Left kidney (tissue), 2 donors: ENCODE results near the gene PIGC. TPM values are rescaled to one million over a fixed set of nuclear protein-coding genes. Genes with fewer than 3 reads are reported as not detected.
A peak's percentile ranks its signal among the peaks of the same experiment; 100 is the strongest.
"Not testable (repeated sequence)": the region's sequence is repeated elsewhere in the genome, so short reads cannot be mapped to it uniquely, and the experiment has no call there.

Experiments used
- DNase-seq: peaks from one replicate; pipeline ENCODE4 v3.0.0-alpha.2; 2013
- polyA plus RNA-seq: library from polyadenylated mRNA; unstranded; fragments of 120-200 nt; gene quantifications from one replicate; pipeline ENCODE4 v1.2.1, GENCODE V29; 2013; ENCODE audit not compliant: insufficient read length

PIGC gene
- polyA plus RNA-seq, 1 donor, result 48.3 TPM

DNA sequence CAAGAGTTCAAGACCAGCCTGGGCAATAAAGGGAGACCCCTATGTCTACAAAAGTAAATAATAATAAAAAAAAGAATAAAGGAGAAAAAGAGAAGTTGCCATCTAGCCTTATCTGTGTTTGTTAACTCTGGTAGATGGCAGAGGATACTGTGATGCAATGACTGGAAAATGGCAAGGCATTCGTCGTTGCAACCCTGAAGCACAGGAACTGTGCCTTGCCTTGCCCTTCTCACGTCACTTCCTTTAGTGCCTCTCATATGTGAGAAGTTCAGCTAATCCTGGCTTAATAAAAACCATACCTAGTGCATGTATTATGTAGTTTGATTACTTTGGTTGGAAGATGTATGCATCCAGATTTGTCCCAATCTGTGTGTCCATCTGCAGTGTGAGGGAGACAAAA, 25.8 kb upstream of the PIGC start:
- DNase-seq, result no peak

DNA sequence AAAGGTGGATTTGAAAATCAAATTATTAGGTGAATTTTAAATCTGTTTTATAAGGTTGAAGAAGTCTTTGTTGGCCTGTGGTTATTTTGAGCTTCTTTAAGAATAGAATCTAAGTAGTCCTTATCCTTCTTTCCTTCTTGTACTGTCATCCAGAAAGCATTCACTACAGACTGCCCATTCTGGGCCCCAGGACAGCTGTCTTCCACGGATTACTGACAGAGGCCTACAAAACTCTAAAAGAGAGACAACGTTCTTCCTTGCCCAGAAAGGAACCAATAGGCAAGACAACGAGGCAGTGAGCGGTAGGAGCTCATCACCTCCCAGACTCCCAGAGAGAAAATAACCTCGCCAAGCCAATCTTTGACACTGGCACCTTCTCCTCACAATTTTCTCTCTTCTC, 24.4 kb upstream of the PIGC start:
- DNase-seq, result no peak

DNA sequence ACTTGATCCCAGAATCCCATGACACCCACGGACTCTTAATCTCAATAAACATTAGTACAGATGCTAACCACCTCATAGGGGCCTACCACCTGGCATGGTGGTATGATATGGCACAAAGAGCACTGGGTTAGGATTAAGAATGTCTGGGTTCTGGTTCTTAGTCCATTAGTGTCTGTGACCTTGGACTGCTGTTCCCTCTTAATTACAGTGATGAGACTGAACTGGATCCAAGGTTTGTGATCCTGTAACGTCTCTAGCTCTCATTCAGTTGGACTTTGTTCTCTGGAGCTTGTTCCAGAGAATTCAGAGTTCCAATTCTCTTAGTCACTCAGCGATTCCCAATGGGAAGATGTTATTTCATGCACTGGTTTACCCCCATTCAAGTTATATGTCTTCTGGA, 23.6 kb upstream of the PIGC start:
- no peak for DNase-seq

DNA sequence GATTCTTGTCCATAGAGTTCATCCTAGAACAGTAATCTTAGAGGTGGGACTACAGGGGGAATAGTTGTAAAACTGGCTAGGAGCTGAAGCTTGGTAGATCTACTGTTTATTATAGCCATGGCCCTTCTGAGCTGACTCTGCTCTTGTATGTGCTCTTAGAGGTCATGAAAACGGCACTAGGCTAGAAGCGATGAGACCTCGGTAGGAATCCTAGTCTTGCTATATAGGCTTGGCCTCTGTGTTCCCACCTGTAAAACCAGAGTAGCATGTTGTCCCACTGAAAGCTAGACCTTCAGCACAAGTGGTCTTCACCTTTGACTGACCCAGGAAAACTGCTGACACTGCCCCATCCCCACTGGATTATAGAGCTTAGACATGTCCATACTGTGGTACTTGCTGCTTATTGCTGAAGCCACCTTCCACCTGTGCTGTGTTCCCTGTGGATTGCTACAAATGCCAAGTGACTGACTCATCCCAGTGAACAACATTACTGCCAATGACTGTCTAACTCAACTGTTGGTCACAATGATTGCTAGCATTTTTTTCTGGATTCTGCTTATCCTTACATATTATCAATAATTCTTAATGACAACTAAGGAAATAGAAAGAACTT, 23.0 kb upstream of the PIGC start:
- DNase-seq, result no peak

DNA sequence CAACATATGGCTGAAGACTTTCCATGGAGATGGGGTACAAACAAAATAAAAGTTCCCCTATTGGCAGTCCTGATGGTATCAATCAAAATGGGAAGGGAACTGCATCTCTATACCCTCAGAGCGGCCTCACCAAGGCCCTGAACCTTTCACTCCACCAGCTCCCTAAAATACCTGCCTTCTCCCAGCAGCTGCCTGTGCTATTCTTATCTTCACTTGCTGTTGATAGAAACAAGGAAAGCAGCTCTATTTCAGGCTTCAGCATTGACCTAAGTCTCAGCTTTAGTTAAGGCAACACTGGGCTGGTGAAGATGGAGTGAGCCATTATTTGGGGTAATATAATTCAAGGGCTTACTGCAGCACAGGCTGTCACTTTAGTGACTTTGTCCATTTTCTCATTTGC, 21.7 kb upstream of the PIGC start:
- no peak for DNase-seq

DNA sequence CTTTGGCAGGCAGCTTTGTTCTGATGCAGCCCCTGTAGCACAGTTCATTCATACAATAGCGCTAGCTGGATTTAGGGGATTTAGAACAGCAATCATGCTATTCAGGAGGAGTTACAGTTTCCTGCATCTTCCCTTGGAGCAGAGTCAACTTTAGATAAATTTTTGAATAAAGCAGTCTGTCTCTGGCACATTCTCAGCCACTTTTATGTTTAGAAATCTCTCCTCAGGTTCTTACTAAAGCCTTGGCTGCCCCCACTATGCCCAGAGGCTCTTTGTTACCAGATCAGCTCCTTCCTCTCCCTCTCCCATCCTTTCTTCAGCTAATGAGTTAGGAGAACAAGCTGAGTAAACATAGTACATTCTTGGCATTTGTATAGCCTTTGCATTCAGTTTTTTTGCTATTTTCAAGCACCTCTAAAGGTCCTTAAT, 17.0 kb upstream of the PIGC start:
- no peak for DNase-seq

DNA sequence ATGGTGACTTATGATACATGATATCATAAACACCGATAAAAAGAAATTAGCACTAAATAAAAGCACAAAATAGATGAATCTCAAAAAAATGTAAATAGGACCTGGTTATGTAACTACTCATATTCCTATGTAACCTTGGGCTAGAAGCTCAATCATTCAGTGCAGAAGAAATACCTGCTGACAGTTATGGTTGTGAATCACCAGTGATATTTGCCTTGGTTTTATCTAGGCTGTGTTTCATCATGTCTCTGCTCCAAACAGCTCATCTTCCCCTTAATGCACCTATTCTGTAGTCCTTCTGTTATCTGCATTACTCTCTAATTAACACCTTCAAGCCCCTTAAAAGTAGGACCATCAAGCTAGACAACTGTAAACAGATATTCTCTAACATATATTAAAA, 16.3 kb upstream of the PIGC start:
- no peak for DNase-seq

DNA sequence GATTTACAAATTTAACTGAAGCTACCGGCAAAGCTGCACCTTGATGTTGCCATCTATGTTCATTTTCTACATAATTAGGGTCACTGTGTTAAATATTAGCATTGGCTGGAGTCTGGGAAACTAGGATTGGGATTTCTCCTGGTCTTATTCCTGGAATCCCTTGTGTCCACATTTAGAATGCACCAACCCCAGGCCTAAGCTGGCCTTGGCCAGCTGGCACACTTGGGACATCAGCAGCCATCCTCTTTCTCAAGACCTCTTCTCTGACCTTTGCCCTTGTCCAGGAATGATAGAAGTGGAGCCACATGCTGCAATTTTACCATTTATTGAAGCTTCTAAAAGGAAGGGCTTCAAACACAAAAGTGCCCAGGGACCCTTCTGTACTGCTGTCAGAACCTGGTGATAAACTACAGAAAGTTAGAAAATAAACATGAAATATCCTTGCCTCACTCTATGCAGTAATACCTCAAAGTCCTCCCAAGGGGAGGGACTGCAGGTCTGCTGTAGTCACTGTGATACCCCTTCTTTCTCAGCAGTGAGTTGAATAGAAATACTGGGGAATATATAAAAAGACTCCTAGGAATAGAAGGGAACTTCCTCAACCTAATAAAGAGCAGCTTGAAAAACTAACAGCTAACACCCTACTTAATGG, 13.7 kb upstream of the PIGC start:
- DNase-seq, result no peak

DNA sequence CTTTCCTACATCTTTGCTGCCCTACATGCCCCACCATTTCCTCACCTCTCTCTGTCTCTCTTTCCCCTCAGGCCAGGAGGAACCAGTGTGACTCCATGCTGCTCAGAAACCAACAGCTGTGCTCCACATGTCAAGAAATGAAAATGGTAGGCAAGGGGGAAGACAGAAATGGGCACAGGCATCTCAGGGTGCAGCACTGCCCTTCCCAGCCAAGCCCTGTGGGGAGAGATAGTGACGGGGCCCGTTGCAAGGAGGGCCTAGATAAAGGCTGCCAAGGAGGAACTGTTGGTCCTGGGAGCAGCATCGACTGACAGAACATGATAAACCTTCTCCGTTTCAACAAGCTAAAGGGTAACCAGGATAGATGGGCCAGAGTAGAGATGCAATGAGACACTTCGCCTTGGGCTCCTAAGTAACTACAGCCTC, 12.5 kb upstream of the PIGC start:
- no peak for DNase-seq

DNA sequence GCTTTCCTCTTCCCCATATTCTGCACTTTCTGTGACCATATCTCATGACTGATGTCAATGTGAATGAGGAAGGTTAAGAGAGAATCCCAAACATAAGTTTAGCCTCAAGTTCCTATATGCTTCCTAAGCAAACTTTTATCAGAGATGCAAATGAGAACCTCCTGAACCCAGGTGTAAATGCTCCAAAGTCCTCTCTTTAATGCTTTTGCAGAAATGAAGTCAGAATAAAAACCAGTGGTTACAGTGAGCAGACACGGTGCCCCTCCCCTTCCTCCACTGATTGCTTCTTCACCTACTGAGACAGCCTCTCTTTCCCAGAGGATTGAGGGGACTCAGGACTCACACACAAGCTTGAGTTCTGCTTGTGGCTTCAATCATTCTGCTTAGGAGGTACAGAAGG, 11.6 kb upstream of the PIGC start:
- no peak for DNase-seq

DNA sequence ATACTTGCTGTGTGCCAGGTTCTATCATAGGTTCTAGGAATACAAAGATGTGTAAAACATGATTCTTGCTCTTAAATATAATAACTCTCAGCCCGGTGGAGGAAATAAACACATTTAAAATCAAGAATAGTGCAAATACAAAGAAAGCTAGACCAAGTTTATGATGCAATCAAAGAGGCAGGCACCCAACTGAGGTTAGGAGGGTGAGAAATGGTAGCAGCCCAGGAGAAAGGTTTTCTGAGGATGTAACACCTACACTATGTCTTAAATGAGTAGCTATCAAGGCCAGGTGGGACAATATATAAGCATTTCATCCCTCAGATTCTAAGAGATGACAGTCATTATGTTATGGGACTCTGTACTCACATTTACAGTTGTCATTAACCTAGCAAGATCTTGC, 9.7 kb upstream of the PIGC start:
- no peak for DNase-seq

DNA sequence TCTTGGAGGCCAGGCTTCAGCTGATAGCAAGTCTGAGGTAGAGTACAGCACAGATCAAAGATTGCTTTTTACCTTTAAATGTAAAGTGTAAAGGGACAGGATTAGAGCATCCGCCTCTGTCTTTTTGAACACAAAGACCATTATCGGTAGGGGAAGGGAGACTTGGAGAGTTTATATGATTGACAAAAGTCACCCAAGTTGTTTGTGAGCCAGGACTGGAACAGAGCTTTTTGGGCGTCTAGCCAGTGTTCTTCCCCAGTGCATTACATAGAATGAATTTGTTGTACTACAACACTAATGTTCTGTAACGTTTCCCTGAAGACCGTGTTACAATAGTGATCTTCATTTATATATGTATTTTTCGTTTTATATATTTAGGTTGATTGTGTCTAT, 9.3 kb upstream of the PIGC start:
- no peak for DNase-seq

DNA sequence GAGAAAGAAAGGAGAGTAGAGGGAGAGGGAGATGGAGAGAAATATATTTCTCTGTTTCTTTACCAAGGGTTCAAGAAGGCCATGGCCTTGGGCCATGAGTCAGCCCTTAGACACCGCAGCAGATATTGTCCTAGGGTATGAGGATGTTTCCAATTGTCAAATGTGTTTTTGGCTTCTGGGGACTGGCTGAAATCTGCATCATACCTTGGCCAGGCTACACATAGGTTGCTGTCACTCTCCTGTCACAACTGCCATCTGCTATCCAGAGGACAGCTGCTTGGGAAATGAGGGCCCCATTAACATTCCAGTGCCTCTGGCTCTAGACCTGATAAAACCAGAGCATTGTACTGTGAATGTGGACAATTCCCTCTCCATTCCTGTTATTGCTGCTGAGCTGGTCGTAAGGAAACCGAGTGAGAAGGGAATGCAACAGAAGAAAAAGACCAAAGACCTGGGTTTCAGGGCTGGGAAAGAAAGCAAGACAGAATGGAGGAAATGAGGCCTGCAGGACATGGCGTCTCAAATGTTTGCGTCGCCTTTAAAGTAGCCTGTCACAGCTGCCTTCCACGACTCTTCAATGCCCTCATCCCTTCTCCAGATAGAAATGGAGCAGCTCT, 8.8 kb upstream of the PIGC start:
- no peak for DNase-seq

DNA sequence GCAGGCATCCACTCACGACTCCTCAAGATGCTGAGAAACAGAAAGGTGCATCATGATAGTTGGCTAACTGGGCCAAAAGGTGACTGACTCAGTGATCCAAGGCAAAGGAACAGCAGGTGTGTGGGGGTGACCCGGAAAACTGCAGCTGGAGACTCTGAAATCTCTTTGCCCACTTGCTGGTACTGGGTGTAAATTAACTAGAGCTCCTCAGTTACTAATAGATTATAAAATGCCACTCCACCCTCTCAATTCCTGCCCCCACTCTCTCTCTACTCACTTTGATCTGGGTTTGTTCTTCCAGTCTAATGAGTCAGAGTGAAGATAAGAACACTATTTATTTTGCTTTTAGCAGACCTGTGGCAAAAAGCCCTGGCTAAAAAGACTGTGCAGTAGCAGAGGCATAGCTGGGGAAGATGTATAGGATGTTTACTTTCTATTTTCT, 7.2 kb upstream of the PIGC start:
- peak; percentile 34 for DNase-seq

DNA sequence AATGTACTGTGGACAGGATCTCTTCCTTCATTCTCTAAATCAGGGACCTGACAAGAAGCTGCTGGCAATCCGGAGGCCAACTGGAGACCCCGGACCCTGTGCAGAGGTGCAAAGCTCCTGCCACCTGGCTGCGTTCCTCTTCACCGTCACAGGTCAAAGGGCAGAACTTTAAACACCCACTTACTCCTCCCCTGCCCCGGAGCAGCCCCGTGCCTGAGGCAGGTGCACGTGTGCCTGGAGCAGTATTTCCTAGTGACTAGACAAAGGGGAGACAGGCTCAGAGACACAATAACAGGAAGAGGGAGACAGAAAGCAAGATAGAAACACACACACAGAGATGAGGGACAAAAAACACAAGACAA, 6.6 kb upstream of the PIGC start:
- DNase-seq, result peak; percentile 12

DNA sequence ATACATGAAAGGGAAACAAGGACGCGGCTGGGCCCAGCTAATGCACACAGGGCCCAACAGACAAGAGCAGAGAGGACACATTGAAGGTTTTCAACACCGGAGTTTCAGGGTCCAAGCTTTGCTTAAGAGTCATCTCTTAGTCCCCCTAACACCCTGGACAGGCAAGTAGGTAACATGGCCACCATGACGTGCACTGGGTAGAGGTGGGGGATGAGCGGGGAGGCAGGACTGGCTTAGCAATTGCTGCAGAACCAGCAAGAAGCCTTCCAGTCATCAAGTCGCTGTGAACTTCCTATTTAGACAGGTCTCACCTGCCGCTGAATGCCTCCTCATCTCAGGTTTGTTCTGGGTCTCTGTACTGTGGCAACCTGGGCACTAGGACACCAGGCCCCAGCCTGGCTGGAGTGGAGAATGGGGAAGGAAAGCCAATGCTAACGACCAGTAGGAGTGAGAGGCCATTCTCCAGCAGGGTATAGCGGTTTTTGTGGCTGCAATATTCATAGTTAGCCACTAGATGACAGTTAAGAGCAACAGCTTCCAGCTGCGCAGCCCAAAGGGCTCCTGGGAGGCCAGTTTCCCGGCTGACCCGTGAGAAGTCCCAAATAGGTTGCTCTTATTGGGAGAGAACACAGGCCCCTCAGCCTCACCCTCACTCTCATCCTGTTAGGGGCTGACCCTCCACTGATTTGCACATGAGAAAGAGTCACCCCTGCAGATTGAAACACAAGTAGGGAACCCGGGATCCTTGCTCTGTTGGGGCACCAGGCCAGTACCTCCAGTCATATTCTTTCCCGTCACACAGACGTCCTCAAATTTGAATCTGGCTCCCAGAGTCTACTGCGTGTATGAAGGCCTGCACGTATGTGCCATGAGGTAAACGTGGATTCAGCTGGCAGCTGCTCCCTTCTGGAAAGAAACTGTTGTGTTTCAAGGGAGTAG, 6.0 kb upstream of the PIGC start:
- DNase-seq, result peak; percentile 60

DNA sequence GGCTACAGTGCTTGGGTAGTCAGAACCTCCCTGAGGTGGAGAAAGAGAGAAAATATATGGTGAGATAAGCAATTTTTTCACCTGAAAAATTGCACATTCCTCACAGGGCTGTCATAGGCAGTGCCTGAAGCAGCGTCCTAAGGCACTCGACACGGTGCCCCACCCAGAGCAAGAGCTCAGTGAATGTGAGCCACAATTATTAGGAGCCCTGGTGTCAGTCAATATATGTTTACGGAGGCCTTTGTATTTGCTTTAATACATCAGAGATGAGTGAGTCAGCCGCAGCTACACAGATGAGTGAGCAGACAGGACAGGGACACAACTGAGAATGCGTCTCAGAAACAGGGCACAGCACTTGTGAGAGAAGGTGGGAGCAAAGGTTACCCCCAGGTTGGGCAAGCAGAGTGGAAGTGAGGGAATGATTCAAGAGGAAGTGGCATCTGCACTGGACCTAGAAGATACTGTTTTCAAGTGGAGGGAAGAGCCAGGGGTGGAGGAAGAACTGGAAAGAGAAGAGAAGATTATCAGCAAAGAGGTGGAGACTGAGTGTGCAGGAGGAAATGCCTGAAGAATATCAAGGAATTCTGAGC, 5.2 kb upstream of the PIGC start:
- DNase-seq, result no peak

DNA sequence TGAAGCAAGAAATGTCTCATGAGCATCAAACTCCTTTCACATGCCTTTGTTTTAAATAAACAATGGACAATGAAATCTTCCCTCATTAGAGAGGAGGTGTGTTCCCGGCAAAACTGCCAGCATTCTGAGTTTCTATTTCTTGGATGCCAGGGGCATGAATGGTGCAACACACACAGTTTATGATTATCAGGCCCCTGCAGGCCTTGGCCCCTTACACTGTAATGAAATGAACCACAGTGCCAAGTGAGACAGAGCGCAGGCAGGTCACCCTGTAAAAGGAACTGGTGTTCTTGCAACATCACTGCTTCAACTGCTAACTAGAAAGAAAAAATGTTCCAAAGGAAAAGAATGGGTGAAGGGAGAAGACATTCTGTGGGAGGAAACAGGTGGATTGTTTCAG, 3.8 kb upstream of the PIGC start:
- DNase-seq, result no peak

DNA sequence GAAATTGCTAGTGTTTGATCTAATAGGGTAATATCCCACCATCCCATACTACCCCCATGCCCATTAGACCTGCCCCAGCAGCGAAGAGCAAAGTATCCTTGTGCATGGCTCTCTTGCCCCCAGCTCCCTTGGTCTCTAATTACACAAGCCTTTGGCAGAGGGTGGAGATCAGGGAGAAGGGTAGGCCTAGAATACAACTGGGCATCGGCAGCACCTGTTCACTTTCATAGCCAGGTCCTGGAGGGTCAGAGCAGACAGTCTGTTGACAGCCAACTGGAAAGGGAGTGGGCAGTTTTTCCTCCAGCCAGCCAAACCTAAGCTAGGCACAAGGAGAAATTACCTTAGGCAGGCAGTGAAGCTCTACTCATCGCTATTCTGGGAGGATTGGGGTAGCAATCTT, 2.7 kb upstream of the PIGC start:
- DNase-seq, result no peak

DNA sequence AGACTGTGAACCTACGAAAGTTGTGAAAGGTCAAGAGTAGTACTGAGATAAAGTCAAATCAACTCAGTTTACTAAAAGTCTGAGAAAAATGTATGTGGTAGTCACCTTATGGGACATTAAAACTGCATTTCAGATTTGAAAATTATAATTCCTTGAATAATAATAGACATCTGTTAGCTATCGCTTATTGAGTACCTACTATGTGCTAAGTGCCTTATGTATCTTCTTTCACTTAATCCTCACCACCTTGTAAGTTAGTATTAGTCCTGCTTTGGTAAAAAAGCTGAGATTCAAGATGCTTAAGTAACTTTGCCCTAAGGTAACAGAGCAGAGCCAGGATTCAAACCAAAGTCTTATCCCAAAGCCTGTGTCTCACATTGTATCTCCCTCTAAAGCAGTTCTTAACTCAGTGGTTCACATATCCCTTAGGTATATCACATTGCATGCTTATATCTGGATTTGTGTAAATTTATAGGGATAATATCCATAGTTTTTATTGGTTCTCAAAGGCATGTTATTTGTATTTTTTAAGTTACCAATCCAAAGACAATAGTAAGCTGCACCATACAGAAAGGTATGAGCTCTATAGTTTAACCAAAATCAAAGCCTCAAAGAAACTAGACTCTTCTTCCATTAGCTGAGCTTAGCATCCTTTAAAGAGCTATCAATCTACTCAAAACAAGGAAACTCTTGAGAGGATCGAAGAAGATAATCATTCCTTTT, 865 bp downstream of the PIGC start:
- no peak for DNase-seq

DNA sequence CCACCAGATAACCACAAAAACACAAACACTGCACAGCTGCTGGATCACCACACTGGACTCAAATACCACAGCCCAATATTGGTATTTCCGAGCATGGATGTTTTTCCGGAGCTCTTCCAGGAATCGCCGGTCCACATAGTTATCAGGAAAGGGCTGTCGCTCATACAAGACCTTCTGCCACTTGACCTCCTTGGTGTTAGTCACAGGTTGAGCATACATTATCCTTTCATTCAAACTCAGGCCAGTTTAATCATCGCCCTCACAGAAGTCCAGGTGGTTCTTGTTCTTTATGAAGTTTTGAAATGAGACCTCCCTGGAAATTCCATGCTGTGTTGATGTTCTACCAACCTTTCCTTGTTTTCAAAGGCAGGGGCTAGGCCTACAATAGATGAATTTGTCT, 1.5 kb downstream of the PIGC start:
- no peak for DNase-seq

DNA sequence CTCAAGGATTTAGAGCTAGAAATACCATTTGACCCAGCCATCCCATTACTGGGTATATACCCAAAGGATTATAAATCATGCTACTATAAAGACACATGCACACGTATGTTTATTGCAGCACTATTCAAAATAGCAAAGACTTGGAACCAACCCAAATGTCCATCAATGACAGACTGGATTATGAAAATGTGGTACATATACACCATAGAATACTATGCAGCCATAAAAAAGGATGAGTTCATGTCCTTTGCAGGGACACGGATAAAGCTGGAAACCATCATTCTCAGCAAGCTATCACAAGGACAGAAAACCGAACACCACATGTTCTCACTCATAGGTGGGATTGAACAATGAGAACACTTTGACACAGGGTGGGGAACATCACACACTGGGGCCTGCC, 6.7 kb downstream of the PIGC start:
- not testable (repeated sequence) for DNase-seq
